IPS-20b (cell line): ENCODE data around the gene PWWP2B.

Experiments
- H3K27ac ChIP-seq: one replicate; pipeline ENCODE4 v1.5.1; 2013; ENCODE audit warnings: low read length
- H3K27me3 ChIP-seq: 2 replicates; pipeline ENCODE4 v1.6.1; 2013; ENCODE audit warnings: mild to moderate bottlenecking, low read length, inconsistent platforms; ENCODE audit not compliant: insufficient read depth
- H3K36me3 ChIP-seq: 2 replicates; pipeline ENCODE4 v1.6.1; 2013; ENCODE audit warnings: low read depth, mild to moderate bottlenecking, inconsistent platforms, low read length, moderate library complexity; ENCODE audit not compliant: insufficient read depth
- H3K4me1 ChIP-seq: 2 replicates; pipeline ENCODE4 v1.6.1; 2013; ENCODE audit warnings: mild to moderate bottlenecking, control low read depth, inconsistent platforms, low read length, moderate library complexity; ENCODE audit not compliant: insufficient read depth
- H3K4me3 ChIP-seq: 2 replicates; pipeline ENCODE4 v1.5.1; 2013; ENCODE audit warnings: mild to moderate bottlenecking, low read length, inconsistent platforms
- H3K9ac ChIP-seq: 2 replicates; pipeline ENCODE4 v1.6.1; 2013; ENCODE audit warnings: low read depth, mild to moderate bottlenecking, inconsistent platforms, low read length, moderate library complexity
- H3K9me3 ChIP-seq: 2 replicates; pipeline ENCODE4 v1.6.1; 2013; ENCODE audit warnings: mild to moderate bottlenecking, low read depth, low read length, inconsistent platforms; ENCODE audit not compliant: insufficient read depth

PWWP2B gene

DNA sequence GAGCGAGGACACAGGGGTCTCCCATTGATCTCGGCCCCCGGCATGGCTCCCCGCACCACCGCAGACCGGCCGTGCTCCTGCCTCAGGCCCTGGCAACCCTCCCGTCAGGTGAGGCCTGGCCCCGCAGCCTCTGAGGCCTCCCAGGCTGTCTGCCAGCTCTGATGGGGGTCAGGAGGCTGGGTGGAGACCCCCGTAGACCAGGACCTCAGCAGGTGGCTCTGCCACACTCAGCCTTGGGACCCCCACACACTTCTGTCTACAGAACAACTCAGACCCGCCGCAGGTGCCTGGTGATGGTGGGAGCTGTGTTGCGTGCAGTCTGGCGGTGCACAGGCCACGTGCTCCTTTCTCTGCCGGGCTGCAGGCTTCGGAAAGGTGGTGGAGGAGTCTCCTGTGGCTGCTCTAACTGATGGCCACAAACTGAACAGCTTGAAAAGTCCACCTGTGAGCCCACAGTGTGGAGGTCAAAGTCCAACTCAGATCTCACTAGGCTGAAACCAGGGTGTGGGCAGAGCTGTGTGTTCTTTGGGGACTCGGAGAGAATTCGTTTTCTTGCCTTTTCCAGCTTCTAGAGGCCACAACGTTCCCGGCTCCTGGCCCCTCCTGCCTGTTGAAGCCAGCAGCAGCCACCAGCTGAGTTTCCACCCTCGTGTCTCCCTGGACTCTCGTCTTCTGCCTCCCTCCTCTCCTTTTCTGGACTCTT lies 62.5 kb downstream of the PWWP2B start:
- no peaks in the 10 kb centered on the region for H3K36me3 ChIP-seq
- H3K27me3 ChIP-seq: peaks cover 14% of the 10 kb centered on the region
- H3K4me3 ChIP-seq: no peak overlapping the region
- H3K27ac ChIP-seq: no peak overlapping the region
- no peak overlapping the region for H3K9ac ChIP-seq
- H3K9me3 ChIP-seq: no peaks in the 10 kb centered on the region
- H3K4me1 ChIP-seq: no peaks in the 10 kb centered on the region

DNA sequence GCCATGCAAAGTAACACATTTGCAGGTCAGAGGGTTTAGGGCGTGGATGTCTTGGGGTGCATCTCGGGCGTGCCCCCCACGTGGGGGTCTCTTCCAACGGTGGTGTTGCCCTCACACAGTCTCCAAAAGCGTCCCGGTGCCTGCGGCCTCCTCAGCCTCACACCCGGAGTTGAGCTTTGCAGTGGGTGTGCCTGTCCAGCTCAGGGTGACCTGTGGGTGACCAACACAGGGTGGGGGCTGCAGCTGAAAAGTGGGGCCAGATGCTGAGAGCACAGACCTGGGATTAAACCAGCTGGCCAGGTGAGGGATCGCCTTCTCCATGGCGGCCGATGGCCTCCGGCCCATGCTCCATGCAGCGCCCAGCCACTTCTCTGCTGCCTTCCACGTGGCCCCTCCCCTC lies 63.1 kb downstream of the PWWP2B start:
- H3K9ac ChIP-seq: no peak overlapping the region
- no peaks in the 10 kb centered on the region for H3K4me1 ChIP-seq
- no peaks in the 10 kb centered on the region for H3K9me3 ChIP-seq
- no peaks in the 10 kb centered on the region for H3K36me3 ChIP-seq
- peaks cover 14% of the 10 kb centered on the region for H3K27me3 ChIP-seq
- no peak overlapping the region for H3K4me3 ChIP-seq
- no peak overlapping the region for H3K27ac ChIP-seq

DNA sequence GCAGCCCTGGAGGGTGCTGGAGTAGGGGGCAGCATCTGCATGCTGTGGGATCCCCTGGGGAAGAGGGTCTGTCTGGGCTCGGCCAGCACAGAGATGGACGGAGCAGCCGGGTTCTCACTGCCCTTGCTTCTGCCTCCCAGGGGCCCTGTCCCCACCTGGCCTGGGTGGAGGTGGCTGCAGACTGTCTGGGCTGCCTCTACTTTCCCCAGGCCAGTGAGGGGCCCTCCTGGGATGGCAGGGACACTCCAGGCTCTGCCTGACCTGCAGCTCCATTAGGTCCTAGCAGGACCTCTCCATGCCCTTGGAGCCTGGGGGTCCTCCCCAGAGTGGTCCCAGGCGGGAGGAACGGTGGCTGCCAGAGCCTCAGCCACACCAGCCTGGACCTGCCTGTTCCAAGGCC lies 63.7 kb downstream of the PWWP2B start:
- Histone ChIP-seq H3K9me3 (no peaks in the 10 kb centered on the region), H3K36me3 (no peaks in the 10 kb centered on the region), H3K4me3 (no peak overlapping the region), H3K27ac (no peak overlapping the region), H3K27me3 (peaks cover 14% of the 10 kb centered on the region), H3K4me1 (no peaks in the 10 kb centered on the region), H3K9ac (no peak overlapping the region)

DNA sequence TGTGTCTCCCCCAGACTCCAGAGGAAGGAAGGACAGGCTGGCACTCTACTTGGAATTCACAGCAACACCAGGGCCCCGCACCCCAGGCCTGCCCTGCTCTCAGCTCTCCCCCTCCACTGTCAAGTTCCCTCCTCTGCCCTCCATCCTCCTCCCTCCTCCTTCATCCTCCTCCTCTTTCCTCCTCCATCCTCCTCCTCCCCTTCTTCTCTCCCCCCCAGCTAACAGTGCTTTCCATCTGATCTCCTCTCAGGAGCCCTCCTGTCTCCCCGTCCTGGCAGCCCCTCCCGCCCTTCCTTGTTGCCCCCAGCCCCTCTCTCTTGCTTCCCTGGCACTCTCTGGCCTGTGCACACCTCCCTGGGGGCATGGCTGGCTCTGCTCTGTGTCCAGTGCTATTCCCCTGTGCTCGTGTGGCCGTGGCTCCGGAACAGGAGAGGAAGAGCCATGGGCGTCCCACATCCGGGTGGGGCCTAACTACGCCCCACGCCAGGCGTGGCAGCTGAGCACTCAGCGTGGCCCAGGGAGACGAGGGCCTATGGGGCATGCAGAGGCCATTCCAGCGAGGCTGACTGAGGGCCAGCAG lies 64.2 kb downstream of the PWWP2B start:
- no peak overlapping the region for H3K9ac ChIP-seq
- peaks cover 14% of the 10 kb centered on the region for H3K27me3 ChIP-seq
- H3K27ac ChIP-seq: no peak overlapping the region
- H3K9me3 ChIP-seq: no peaks in the 10 kb centered on the region
- H3K4me1 ChIP-seq: no peaks in the 10 kb centered on the region
- H3K4me3 ChIP-seq: no peak overlapping the region
- no peaks in the 10 kb centered on the region for H3K36me3 ChIP-seq

DNA sequence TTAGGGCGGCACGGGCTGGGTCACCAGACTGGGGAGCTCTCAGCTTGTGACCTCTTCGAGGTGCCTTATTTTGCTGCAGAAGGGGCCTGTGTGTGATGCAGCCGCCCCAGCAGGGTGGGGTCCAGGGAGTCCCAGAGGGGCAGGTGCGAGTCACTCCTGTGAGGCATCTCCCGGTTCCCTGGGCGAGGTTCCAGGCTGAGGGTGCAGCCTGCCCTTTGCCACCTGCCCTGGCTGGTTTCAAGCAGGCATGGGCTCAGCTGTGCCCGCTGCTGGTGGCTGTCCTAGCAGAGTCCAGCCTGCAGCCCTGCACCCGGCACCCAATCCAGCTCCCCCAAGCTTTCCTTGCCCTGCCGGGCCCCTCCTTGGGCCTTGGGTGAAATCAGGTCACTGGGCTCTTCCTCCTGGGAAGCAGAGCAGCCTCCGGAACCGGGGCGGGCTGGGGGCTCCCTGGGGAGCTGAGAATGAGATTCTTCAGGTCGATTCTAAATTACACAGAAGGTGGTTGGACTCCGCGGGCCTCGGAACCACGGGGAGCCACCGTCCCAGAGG lies 64.8 kb downstream of the PWWP2B start:
- no peaks in the 10 kb centered on the region for H3K4me1 ChIP-seq
- H3K27me3 ChIP-seq: peaks cover 14% of the 10 kb centered on the region
- no peak overlapping the region for H3K4me3 ChIP-seq
- H3K36me3 ChIP-seq: no peaks in the 10 kb centered on the region
- no peak overlapping the region for H3K9ac ChIP-seq
- no peak overlapping the region for H3K27ac ChIP-seq
- H3K9me3 ChIP-seq: no peaks in the 10 kb centered on the region

DNA sequence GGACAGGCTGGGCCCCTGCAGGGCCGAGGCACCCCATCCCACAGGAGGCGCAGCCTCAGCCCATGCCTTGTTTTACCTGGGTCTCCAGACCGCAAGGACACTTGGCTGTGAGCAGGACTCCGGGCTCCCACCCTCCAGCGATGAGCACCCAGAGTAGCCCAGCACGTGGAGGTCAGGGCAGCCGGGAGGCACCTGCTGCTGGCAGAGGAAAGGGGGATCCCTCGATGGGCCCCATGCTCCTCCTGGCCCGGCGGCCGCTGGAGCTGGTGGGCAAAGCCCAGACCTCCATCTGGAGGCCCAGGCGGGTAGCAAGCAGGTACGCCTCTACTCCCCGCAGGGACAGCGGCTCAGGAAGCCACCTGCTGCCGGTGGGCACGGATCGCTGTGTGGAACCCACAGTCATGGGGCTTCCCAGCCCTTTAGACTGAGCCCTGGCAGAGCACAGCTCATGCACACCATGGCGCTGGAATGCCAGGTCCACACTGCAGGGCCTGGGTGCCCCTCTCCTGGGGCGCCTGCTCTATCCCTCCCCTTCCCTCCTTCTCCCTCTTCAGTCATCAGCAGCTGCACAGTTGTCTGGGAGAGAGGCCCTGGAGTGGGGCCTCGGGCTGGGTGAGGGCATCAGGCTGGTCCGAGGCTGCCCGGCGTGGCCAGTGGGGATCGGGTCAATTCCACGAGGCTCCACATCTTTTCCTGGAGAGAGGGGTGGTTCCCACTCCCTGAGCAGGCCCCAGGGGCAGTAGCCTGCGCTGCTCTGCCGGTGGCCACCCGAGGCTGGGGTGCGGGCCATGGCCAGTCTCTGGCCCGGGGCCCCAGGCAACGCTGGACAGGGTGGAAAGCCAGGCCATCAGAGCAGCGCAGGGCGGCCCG lies 65.7 kb downstream of the PWWP2B start:
- Histone ChIP-seq H3K9ac (no peak overlapping the region), H3K4me1 (no peaks in the 10 kb centered on the region), H3K9me3 (no peaks in the 10 kb centered on the region), H3K36me3 (no peaks in the 10 kb centered on the region), H3K27ac (no peak overlapping the region), H3K4me3 (no peak overlapping the region), H3K27me3 (peaks cover 14% of the 10 kb centered on the region)

DNA sequence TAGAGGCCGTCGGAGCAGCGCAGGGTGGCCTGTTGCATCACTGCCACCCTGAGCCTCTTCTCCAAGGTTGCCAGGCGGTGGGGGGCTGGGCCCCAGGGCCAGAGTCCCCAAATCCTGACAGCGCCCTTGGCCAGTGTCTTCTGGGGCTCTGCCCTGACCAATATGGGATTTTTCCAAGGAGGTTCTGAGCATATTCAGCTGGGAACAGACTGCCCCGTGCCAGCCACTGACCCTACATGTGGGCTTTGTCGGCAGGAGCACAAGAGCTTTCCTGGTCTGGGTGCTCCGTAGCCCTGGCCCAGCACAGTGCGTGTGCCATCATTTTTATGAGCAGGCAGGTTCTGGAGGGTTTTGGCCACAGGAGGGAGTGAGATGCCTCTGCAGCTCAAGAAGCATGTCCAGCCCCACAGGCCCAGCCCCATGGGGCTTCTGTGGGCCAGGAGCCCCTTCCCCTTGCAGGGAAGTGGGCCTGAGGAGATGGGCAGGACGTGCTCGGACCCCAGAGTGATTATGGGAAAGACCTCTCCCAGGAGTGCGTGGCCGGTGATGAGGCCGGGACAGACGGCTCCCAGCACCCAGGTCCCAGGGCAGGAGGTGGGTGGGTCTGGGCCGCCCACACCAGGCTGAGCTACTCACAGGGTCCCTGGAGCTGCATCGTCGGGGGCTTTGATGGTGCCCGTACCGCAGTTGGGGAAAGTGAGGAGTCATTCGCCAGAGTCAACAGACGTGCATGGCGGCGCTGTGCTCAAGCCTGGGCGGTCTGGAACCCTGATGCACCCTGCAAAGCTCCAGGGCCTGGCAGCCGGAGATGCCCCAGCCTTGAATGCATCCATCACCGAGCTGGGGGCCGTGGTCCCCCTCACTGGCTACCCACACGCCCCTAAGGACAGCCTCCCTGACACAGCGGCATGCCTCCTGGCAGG lies 66.6 kb downstream of the PWWP2B start:
- H3K27me3 ChIP-seq: peaks cover 14% of the 10 kb centered on the region
- H3K27ac ChIP-seq: no peak overlapping the region
- H3K4me3 ChIP-seq: no peak overlapping the region
- no peaks in the 10 kb centered on the region for H3K9me3 ChIP-seq
- H3K4me1 ChIP-seq: no peaks in the 10 kb centered on the region
- H3K9ac ChIP-seq: no peak overlapping the region
- H3K36me3 ChIP-seq: no peaks in the 10 kb centered on the region

DNA sequence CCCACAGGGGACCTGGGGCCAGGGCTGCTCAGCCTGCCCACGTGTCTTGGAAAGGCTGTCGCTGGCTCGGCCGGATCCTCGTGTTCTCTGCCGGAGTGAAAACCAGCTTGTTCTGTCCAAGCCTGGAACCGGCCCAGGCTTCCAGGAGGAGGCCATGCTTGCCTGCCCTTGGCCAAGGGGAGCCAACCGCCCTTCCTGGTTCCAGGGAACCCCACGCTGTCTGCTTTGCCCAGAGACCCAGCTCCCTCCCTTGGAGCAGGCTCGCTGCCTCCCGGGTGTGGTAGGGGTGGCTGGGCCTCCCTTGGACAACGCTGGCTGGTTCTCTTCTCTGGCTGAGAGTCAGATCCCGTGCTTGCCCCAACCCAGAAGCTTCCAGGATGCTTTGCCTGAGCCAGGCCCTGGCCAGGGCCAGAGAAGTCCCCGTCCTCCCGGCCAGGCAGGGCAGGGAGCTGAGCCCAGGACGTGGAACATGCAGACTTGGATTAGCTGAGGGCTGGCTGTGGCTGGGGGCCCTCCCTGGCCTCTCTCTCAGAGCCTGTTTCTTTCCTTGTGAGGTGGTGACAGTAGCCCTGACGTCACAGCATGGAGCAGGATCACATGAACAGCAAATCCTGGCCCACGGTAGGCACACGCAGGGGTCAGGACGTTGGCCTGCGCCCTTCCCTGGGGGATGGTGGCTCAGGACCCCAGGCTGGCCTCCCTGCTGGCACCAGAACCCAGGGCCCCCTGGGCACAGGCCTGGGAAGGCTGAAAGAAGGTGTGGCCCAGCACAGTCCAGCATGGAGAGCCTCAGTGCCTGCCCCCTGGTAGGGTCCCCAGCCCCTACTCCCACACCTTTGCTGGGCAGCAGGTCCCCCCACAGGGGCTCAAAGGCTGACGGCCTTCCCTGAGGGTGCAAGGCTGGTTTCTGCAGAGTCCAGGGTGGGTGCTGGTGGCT lies 67.5 kb downstream of the PWWP2B start:
- Histone ChIP-seq H3K9ac (no peak overlapping the region), H3K36me3 (no peaks in the 10 kb centered on the region), H3K27ac (no peak overlapping the region), H3K4me3 (no peak overlapping the region), H3K4me1 (no peaks in the 10 kb centered on the region; the same call in 1 of the 2 replicates), H3K9me3 (no peaks in the 10 kb centered on the region), H3K27me3 (peaks cover 5% of the 10 kb centered on the region; the same call in 1 of the 2 replicates)

DNA sequence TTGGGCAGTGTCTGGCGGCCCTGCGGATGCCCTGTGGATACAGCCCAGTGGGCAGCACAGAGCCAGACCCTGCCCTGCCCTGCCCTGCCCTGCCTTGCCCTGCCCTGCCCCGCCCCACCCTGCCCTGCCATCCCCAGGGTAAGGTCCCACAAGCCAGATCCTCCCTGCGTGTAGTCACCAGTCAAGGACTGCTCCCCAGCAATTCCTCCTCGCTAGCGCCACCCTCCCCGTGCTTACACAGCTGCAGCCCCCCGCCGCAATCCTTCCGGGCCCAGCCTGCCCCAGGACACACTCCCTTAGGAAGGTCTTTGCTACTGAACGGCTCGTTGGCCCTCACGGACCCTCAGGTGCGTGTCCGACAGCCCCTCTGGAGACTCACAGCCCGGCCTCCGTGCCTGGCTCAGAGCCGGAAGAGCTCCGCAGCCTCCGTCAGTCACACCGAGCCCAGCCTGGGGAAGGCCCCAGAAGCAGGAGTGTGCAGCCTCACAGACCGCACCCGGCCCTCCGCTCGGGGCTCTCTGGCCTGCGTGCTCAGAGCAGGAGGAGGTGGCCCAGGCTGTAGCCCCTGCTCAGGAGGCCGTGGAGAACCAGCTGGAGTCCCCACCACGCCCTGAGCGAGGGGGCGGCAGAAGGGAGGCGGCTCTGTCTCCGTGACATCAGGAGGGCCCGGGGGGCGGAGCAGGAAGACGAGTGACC lies 68.3 kb downstream of the PWWP2B start:
- Histone ChIP-seq H3K9ac (no peak overlapping the region), H3K4me3 (no peak overlapping the region), H3K9me3 (no peaks in the 10 kb centered on the region), H3K4me1 (no peaks in the 10 kb centered on the region; the same call in 1 of the 2 replicates), H3K27ac (no peak overlapping the region), H3K36me3 (no peaks in the 10 kb centered on the region), H3K27me3 (no peaks in the 10 kb centered on the region; the same call in 1 of the 2 replicates)
